Measurements from ENCODE around the gene SH2B2.

SH2B2 gene

GRCh38 chr7:102291056-102291915 is 4.6 kb downstream of the SH2B2 start:
- H3K4me3 ChIP-seq (ENCODE audit: low read depth, low read length): no peak overlapping the region
- TF ChIP-seq CTCF (IDR thresholded peaks at IDR 0.05; ENCODE audit: low read depth, low read length, missing control alignments): no peak
- DNase-seq (ENCODE audit: low read depth): no peak
- in situ Hi-C loops (cut with HindIII; ENCODE audit: low sequenced_read_pairs): no loop called here

GRCh38 chr7:102291916-102292267 is 5.2 kb downstream of the SH2B2 start:
- H3K4me3 ChIP-seq (ENCODE audit: low read depth, low read length): no peak overlapping the region
- TF ChIP-seq CTCF (IDR thresholded peaks at IDR 0.05; ENCODE audit: low read depth, low read length, missing control alignments): no peak
- DNase-seq (ENCODE audit: low read depth): no peak
- in situ Hi-C loops (cut with HindIII; ENCODE audit: low sequenced_read_pairs): no loop called here

- no peak for TF ChIP-seq CTCF (IDR thresholded peaks at IDR 0.05; ENCODE audit: low read depth, low read length, missing control alignments)
- DNase-seq (ENCODE audit: low read depth): no peak
- in situ Hi-C loops (cut with HindIII; ENCODE audit: low sequenced_read_pairs): no loop called here
- no peak overlapping the region for H3K4me3 ChIP-seq (ENCODE audit: low read depth, low read length)
These were observed 6.4 kb downstream of the SH2B2 start for GRCh38 chr7:102292813-102293798.

- in situ Hi-C loops (cut with HindIII; ENCODE audit: low sequenced_read_pairs): no loop called here
- DNase-seq (ENCODE audit: low read depth): no peak
- H3K4me3 ChIP-seq (ENCODE audit: low read depth, low read length): no peak overlapping the region
- no peak for TF ChIP-seq CTCF (IDR thresholded peaks at IDR 0.05; ENCODE audit: low read depth, low read length, missing control alignments)
These were observed 7.9 kb downstream of the SH2B2 start for GRCh38 chr7:102294589-102294988.

- in situ Hi-C loops (cut with HindIII; ENCODE audit: low sequenced_read_pairs): no loop called here
- no peak overlapping the region for H3K4me3 ChIP-seq (ENCODE audit: low read depth, low read length)
- TF ChIP-seq CTCF (IDR thresholded peaks at IDR 0.05; ENCODE audit: low read depth, low read length, missing control alignments): no peak
- DNase-seq (ENCODE audit: low read depth): no peak
These were observed 8.9 kb downstream of the SH2B2 start for GRCh38 chr7:102295346-102296178.

GRCh38 chr7:102296179-102296438 is 9.4 kb downstream of the SH2B2 start:
- no peak for TF ChIP-seq CTCF (IDR thresholded peaks at IDR 0.05; ENCODE audit: low read depth, low read length, missing control alignments)
- DNase-seq (ENCODE audit: low read depth): no peak
- in situ Hi-C loops (cut with HindIII; ENCODE audit: low sequenced_read_pairs): no loop called here
- no peak overlapping the region for H3K4me3 ChIP-seq (ENCODE audit: low read depth, low read length)

Measured in astrocyte of the cerebellum (primary cell).